ENCODE data around the gene EFNA1. TPM values are rescaled to one million over a fixed set of nuclear protein-coding genes. Genes with fewer than 3 reads are reported as not detected.

Gene EFNA1
- total and polyA plus RNA-seq, 2 of the 4 experiments (the other 2 are of a cell fraction) = 0.90 to 1.6 TPM

DNA sequence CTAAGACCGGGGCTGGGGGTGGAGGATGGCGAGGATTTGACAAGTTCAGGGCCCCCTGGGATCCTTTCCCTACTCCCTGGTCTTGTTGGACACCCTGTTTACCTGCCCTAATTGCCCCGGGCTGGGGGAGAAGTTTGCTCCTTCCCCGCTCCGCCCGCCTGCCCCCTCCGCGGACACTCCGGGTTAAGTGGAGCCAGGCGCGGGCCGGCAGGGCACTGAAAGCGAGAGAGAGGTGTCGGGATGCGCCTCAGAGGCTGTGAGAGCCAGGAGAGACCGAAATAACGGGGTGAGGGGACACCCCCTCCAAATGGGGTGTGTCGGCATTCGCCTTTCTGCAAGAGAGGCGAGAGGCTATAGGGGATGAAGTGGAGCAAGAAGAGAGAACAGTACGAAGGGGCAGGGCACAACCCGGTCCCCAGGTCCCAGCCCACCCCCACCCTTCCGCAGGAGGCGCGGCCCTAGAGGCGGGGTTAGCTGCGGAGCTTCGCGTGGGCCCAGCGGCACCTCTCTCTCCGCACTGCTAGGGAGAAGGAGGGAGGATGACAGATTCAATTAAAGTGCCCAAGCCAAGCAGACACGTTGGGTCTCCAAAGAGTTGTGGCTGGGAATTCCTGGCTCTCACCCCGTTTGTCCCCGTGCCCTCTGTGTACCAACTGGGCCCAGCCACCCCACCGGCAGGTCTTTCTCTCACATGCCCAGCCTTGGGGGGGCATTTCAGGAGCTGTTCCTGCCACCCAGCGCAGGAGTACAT, 45.2 kb upstream of the EFNA1 start (continued):
- TF ChIP-seq NFE2L2 (IDR thresholded peaks at IDR 0.05; ENCODE audit: low read depth, low read length) = no peak
- TF ChIP-seq CEBPB (IDR thresholded peaks at IDR 0.05; ENCODE audit: low read depth, low read length) = no peak
- no peak for TF ChIP-seq BHLHE40 (IDR thresholded peaks at IDR 0.05; ENCODE audit: low read depth, low read length)

- no peaks in the 10 kb centered on the region for H3K36me3 ChIP-seq (ENCODE audit: control insufficient read depth, insufficient read depth, low read length)
- no peak overlapping the region for H4K8ac ChIP-seq (ENCODE audit: low read depth in 2 of 2, low read length in 2 of 2)
- TF ChIP-seq BHLHE40 (IDR thresholded peaks at IDR 0.05; ENCODE audit: low read depth, low read length) = no peak
- TF ChIP-seq NFE2L2 (IDR thresholded peaks at IDR 0.05; ENCODE audit: low read depth, low read length) = no peak
- TF ChIP-seq RCOR1 (IDR thresholded peaks at IDR 0.05; ENCODE audit: insufficient replicate concordance, low read length) = no peak
- no peak for TF ChIP-seq RFX5 (IDR thresholded peaks at IDR 0.05; ENCODE audit: low read depth, low read length)
- no peak for TF ChIP-seq CTCF (conservative IDR thresholded peaks at IDR 0.05; ENCODE audit: low read depth, low read length)
- H3K14ac ChIP-seq (replicated peaks; ENCODE audit: low read depth, low read length) = no peak overlapping the region
- no peak overlapping the region for H3K4me2 ChIP-seq (ENCODE audit: low read depth, low read length)
- no peak overlapping the region for H2BK120ac ChIP-seq (ENCODE audit: low read depth, low read length)
- peaks cover 57% of the 10 kb centered on the region for H3K27me3 ChIP-seq (ENCODE audit: control insufficient read depth, insufficient read depth, low read length)
- ATAC-seq (ENCODE audit: low read depth) = no peak
- H3K79me1 ChIP-seq (ENCODE audit: low read depth in 1 of 2, low read length in 2 of 2) = no peaks in the 10 kb centered on the region; a peak in 1 of 4 replicates
- H3K9ac ChIP-seq (ENCODE audit: low read depth, low read length) = no peak overlapping the region
- H2AK5ac ChIP-seq (ENCODE audit: low read depth, low read length) = no peak overlapping the region
- H3K4me3 ChIP-seq (ENCODE audit: insufficient read depth, low read depth, low read length) = no peak overlapping the region
- no TSS peak for BruUV-seq (replicated peaks)
- ChIA-PET POLR2A (ENCODE audit: unreplicated experiment) (no interaction called here), CTCF (no interaction called here)
- H3K56ac ChIP-seq (ENCODE audit: extremely low read depth, insufficient read depth, low read length) = no peak overlapping the region
- H2BK20ac ChIP-seq (ENCODE audit: low read depth, low read length) = no peak overlapping the region
- WGBS, 2 experiments (ENCODE audit: extremely low coverage in 2 of 2, insufficient read length in 1 of 2) = 49% methylated on average over 5 of the region's 6 CpGs; no CpG with 5 or more reads in 1 of the 2 experiments
- no peak overlapping the region for H2AFZ ChIP-seq (replicated peaks; ENCODE audit: low read length, poor library complexity)
- dilution Hi-C loops (cut with HindIII; ENCODE audit: low sequenced_read_pairs, unreplicated experiment) (no loop called here), in situ Hi-C loops (cut with MboI; ENCODE audit: low sequenced_read_pairs) (no loop called here), intact Hi-C loops (cut with micrococcal nuclease) (loop anchor here (10.0 kb wide), 1 partner anchor 608 kb away; no protein-coding TSS in a partner anchor)
- no peak overlapping the region for H2AK9ac ChIP-seq (replicated peaks; ENCODE audit: low read depth, low read length, poor library complexity)
- H3K23ac ChIP-seq (ENCODE audit: low read depth, low read length) = no peak overlapping the region
- H3K9me3 ChIP-seq (ENCODE audit: control insufficient read depth, insufficient read depth, low read length) = no peaks in the 10 kb centered on the region
- no peak overlapping the region for H4K91ac ChIP-seq (ENCODE audit: insufficient read depth, low read depth, low read length)
- no peak overlapping the region for H3K27ac ChIP-seq (ENCODE audit: insufficient read depth, low read length)
- no peak overlapping the region for H2BK5ac ChIP-seq (ENCODE audit: low read depth, low read length, poor library complexity, severe bottlenecking)
- H3K9me1 ChIP-seq (ENCODE audit: insufficient read depth, low read length) = peaks cover 5% of the 10 kb centered on the region
- H3K4me1 ChIP-seq (ENCODE audit: control insufficient read depth, insufficient read depth, low read length) = peaks cover 11% of the 10 kb centered on the region; the same call in 1 of the 2 replicates
- DNase-seq = no peak
- no peak overlapping the region for H4K5ac ChIP-seq (ENCODE audit: low read depth, low read length)
- no peak overlapping the region for H2BK15ac ChIP-seq (ENCODE audit: low read depth, low read length)
- no peak overlapping the region for H3K4ac ChIP-seq (ENCODE audit: low read depth, low read length)
- peaks cover 11% of the 10 kb centered on the region for H4K20me1 ChIP-seq (ENCODE audit: insufficient read depth, low read length)
- H3K18ac ChIP-seq (ENCODE audit: low read depth, low read length) = no peak overlapping the region
Measured at GRCh38 chr1:155083052-155083541, 44.6 kb upstream of the EFNA1 start.
